ENCODE results near the gene FALEC.

FALEC gene

DNA sequence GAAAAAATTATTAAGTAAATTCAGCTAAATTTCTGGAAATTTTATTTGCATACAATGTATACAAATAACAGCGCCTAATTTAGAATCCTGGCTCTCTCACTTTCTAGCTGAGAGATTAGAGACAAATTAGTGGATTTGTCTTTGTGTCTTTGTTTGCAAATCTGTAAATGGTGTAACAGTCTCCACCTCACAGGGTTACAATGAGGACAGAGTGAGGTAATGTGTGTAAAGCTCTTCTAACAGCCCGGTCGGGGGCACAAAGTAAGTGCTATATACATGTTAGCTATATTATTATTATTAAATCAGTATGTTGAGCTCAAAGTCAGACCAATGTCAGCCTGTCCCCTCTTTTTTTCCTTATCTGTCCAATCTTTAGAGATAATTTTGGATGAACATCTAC lies 28.7 kb downstream of the FALEC start:
- no peak overlapping the region for H3K4me3 ChIP-seq (ENCODE audit: low read depth, low read length)

DNA sequence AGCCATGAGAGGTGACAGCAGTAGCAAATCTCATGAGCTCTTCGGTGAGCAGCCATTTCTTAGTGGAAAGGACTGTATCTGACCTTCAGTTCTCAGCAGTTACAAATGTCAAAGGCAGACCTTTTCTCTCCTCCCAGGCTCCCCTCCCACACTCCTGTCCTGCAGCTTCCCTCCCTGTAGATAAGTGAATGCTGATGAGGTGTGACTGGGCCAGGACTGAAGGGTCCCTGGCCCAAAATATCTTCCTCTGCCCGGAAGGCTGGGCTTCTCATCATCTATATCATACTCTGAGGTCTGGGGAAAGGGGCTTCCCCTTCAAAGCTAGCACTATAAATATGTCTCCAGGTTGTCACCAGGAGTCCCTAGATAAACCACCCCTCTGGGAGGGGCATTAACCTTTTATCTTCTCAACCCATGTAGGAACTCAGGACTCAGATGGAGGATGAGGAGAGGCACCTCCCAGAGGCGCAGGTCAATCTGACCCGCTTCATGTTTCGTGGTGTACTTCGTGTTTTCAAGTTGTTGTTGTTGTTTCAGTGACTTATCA lies 30.0 kb downstream of the FALEC start:
- H3K4me3 ChIP-seq (ENCODE audit: low read depth, low read length), result no peak overlapping the region

DNA sequence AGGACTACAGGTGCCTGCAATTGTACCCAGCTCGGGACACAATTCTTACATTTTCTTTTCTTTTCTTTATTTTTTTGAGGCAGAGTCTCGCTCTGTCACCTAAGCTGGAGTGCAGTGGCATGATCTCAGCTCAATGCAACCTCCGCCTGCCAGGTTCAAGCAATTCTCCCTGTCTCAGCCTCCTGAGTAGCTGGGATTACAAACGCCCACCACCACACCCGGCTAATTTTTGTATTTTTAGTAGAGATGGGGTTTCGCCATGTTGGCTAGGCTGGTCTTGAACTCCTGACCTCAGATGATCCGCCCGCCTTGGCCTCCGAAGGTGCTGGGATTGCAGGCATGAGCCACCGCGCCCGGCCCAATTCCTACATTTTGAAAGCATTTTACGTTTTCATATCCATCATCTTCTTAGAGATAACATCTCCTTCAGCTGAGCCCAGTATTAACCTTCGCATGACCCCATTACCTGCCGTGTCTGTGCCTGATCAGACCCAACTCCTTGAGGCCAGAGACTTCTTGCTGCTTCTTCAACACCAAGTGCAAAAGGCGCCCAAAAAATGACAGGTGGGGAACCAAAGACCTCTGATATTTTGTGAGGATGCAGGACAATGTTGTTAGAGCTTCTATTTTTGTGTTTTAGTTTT lies 30.9 kb downstream of the FALEC start:
- no peak overlapping the region for H3K4me3 ChIP-seq (ENCODE audit: low read depth, low read length)

DNA sequence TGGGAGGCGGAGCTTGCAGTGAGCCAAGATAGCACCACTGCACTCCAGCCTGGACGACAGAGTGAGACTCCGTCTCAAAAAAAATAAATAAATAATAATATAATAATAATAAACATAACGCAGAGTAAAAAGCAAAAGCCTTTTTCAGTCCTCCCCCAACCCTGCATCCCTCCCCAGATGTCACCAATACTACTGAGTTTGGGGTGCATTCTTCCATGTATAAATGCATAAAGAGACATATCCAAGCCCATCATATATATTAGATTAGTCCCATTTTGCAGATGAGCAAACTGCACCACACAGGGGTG lies 32.7 kb downstream of the FALEC start:
- peak overlapping the region; percentile 40 for H3K4me3 ChIP-seq (ENCODE audit: low read depth, low read length)

DNA sequence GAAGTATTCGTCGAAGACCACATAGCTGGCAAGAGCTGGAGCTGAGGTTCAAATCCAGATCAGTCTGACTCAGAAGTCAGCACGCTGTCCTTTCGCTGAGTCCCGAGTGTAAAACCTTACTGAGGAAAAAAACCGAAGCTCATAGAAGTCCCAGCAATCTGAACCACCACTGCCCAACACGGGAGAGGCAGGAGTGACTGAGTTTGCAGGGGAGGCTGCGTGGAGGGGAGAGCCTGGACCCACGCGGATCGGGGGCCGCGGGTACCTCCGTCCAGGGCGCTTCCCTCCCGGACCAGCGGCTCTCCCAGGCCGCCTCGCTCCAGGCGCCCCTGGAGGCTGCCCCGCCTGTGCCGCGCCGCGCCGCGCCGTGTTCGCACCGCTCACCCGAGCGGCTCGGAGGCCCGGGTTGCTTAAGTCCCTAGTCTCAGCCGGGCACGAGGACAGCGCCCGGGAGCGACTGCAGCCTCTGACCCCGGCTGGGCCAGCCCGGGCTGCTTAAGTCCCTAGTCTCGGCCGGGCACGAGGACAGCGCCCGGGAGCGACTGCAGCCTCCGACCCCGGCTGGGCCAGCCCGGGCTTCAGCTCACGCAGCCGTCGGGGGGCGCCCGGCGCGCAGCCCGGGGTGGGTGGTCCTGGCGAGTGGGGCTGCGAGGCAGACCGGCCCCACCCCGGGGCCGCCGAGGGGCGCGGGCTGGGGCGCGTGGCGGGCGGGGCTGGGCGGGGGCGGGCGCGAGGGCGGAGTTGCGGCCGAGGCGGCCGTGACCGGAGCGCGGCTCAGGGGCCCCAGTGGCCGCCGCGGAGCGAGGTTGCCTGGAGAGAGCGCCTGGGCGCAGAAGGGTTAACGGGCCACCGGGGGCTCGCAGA lies 33.3 kb downstream of the FALEC start, which contains the start of gene ADAMTSL4:
Gene ADAMTSL4, plus strand, starts transcription at position 777 of the 864 bp plus-strand sequence. CDS start 2,881 bp downstream, outside the sequence.
- H3K4me3 ChIP-seq (ENCODE audit: low read depth, low read length), result peak within 1 kb of the TSS; percentile 40

DNA sequence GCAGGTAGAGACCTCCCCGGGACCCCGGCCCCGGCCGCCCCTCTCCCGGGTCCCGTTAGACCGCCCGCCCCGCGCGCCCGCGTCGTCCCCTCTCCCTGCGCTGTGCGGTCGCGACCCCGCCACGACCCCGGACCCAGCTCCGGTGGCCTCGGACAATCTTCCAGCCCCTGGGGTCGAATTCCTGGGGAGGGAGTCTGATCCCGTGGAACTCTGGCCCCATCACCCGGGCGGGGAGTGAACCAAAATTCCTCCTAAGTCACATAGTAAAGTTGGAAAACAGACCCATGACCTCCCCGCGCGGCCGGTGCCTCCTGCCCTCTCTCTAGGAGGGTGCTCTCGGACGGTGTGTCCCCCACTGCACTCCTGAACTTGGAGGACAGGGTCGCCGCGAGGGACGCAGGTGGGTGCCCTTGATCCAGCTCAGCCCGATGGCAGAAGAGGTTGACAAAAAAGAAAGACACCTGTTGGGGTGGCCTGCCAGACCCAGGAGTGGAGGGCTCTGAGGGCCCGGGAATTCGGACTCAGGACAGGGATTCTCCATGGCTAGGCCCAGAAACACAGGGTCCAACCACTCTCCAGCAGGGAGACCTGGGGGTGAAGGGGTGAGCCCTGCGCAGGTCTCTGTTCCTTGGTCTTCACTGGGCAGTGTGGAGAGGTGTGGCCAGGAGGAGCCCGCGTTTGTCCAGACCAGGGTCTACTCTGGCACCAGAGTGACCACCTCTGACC lies 34.1 kb downstream of the FALEC start:
- peak overlapping the region; percentile 27 for H3K4me3 ChIP-seq (ENCODE audit: low read depth, low read length)

DNA sequence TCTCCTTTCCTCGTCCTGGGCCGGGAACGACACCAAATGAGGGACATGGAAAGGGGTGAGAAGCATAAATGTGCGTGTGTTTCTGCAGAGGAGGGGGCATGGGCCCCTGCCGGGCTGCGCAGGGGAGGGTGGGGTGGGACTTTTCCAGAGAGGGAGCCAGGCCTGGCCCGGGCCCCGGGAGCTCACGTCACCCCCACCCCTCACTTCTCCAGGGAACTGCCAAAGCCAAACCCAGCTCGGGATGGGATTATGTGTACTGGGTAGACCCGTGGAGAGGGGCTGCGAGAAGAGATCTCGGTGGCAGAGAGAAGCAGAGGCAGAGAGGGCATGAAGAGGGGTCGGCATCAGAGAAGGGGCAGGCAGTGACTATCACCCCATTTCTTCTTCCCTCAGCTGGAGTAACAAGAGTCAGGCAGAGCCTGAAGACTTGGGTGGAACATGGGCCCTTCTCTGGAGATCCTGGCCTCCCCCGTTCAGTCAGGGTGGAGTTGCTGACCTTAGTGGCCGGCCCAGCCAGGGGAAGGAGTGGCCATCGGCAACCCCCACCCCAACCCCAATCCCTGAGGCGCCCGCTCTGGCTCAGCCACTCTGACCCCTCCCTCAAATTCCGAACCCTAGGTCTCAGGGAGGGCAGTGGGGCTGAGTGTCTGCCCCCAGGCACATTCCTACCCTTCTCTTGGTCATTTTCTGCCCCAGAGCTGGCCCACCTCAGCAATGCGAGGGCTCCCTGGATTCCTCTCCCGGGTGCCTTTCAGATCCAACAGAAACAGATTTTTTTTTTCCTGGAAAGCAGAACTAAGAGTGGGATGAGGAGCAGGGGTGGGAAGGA lies 34.9 kb downstream of the FALEC start:
- no peak overlapping the region for H3K4me3 ChIP-seq (ENCODE audit: low read depth, low read length)

DNA sequence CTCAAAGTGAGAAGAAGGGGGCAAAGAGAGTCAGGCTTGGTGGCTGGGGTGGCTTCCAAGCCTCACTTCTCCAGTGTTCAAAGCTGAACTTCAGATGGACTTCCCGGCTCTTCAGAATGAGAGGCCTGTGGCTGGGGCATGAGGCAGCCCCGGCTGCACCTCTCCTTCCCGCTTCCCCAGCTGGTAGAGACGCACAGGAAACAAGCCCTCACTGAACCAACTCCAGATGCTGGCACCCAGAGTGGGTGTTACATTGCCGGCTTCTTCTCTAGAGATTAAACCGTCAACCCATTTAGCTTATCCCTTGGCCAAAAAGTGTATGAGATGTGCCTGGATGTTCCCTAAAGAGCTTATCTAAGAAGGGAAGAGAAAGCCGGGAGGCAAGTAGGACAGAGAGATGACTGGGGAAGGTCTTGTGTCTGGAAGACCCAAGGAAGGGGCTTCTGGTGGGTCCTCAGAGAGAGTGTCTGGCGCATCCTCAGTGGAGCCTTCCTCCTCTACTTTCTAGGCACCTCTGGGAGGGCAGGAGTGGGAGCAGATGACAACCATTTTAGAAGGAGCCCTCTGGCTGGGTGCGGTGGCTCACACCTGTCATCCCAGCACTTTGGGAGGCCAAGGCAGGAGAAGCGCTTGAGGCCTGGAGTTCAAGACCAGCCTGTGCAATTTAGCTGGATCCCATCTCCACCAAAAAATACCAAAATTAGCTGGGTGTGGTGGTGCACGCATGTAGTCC lies 35.7 kb downstream of the FALEC start:
- no peak overlapping the region for H3K4me3 ChIP-seq (ENCODE audit: low read depth, low read length)

DNA sequence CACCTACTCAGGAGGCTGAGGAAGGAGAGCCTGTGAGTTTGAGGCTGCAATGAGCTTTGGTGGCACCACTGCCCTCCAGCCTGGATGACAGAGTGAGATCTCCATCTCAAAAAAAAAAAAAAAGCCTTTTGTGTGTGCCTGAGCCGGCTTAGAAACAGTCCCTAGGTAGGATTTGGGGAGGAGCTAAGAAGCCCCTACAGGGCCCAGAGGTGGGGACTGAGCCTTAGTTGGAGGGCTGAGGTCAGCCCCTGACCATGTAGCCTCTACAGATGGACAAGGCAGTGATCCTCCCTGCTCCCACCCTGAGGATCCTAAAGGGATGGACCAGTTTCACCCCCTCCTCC lies 36.2 kb downstream of the FALEC start:
- H3K4me3 ChIP-seq (ENCODE audit: low read depth, low read length), result no peak overlapping the region

DNA sequence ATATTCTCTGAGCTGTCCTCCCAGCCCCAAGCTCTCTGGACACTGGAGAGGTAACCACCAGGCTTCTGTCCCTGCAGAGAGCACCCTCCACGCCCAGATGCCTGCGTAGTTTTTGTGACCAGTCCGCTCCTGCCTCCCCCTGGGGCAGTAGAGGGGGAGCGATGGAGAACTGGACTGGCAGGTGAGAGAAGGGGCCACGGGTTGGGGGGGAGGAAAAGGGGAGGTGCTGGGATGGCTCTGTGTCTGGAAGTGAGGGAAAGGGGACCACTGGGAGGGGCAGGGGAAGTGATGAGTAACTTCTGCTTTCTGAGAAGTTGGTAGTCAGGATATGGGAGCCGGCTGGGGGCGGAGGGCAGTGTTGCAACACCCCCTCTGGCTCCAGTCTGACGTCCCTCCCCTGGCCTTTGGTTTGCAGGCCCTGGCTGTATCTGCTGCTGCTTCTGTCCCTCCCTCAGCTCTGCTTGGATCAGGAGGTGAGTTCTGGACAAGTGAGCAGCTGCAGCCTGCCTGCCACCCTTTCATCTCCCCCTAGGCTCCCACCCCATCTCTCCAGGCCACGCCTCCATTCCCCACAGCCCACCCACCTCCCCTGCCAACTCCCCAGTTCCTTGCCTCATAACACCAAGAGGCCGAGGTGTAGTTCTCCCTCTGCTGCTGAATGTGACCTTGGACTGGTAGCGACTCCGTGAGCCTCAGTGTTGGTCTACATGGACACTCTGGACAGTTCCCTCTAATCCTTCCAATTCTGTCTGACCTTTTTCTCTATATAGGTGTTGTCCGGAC lies 36.8 kb downstream of the FALEC start:
- no peak overlapping the region for H3K4me3 ChIP-seq (ENCODE audit: low read depth, low read length)

DNA sequence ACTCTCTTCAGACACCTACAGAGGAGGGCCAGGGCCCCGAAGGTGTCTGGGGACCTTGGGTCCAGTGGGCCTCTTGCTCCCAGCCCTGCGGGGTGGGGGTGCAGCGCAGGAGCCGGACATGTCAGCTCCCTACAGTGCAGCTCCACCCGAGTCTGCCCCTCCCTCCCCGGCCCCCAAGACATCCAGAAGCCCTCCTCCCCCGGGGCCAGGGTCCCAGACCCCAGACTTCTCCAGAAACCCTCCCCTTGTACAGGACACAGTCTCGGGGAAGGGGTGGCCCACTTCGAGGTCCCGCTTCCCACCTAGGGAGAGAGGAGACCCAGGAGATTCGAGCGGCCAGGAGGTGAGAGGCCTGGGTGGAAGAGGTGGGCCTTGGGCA lies 37.3 kb downstream of the FALEC start:
- no peak overlapping the region for H3K4me3 ChIP-seq (ENCODE audit: low read depth, low read length)

DNA sequence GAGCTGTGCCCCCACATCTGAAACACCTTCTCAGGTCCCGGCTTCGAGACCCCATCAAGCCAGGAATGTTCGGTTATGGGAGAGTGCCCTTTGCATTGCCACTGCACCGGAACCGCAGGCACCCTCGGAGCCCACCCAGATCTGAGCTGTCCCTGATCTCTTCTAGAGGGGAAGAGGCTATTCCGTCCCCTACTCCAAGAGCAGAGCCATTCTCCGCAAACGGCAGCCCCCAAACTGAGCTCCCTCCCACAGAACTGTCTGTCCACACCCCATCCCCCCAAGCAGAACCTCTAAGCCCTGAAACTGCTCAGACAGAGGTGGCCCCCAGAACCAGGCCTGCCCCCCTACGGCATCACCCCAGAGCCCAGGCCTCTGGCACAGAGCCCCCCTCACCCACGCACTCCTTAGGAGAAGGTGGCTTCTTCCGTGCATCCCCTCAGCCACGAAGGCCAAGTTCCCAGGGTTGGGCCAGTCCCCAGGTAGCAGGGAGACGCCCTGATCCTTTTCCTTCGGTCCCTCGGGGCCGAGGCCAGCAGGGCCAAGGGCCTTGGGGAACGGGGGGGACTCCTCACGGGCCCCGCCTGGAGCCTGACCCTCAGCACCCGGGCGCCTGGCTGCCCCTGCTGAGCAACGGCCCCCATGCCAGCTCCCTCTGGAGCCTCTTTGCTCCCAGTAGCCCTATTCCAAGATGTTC lies 38.0 kb downstream of the FALEC start:
- H3K4me3 ChIP-seq (ENCODE audit: low read depth, low read length), result no peak overlapping the region

DNA sequence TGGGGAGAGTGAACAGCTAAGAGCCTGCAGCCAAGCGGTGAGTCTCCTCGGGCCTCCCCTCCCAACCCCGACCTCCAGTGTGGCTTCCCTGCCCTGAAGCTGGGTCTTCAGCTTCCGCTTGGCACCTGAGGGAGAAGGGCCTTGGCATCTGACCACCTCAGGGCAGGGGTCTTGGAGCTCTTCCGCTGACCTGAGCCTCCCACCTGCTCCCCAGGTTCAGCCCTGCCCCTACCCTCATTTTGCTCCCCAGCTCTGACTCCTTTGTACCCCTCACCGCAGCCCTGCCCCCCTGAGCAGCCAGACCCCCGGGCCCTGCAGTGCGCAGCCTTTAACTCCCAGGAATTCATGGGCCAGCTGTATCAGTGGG lies 38.5 kb downstream of the FALEC start:
- no peak overlapping the region for H3K4me3 ChIP-seq (ENCODE audit: low read depth, low read length)

DNA sequence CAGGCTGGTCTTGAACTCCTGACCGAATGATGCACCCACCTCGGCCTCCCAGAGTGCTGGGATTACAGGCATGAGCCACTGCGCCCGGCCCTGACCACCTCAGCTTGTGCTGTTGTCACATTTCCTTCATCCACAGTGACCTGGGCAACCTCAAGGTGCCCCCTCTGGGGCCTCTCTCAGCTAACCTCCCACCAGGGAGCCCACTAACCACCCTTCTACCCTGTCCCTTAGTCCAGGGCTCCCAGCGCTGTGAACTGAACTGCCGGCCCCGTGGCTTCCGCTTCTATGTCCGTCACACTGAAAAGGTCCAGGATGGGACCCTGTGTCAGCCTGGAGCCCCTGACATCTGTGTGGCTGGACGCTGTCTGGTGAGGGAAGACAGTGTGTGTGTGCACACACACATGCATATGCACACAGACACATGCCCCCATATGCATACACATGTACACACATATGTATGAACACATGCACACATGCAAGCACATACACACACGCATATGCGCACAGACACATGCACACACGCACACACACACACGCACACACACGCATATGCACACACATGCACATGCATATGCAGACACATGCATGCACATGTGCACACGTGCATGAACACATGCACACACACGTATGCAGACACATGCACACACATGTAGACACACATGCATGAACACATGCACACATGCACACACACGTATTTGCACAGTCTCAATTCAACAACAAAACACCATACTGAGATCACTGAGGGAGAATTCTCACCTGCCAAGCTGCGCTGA lies 39.8 kb downstream of the FALEC start:
- H3K4me3 ChIP-seq (ENCODE audit: low read depth, low read length), result no peak overlapping the region

DNA sequence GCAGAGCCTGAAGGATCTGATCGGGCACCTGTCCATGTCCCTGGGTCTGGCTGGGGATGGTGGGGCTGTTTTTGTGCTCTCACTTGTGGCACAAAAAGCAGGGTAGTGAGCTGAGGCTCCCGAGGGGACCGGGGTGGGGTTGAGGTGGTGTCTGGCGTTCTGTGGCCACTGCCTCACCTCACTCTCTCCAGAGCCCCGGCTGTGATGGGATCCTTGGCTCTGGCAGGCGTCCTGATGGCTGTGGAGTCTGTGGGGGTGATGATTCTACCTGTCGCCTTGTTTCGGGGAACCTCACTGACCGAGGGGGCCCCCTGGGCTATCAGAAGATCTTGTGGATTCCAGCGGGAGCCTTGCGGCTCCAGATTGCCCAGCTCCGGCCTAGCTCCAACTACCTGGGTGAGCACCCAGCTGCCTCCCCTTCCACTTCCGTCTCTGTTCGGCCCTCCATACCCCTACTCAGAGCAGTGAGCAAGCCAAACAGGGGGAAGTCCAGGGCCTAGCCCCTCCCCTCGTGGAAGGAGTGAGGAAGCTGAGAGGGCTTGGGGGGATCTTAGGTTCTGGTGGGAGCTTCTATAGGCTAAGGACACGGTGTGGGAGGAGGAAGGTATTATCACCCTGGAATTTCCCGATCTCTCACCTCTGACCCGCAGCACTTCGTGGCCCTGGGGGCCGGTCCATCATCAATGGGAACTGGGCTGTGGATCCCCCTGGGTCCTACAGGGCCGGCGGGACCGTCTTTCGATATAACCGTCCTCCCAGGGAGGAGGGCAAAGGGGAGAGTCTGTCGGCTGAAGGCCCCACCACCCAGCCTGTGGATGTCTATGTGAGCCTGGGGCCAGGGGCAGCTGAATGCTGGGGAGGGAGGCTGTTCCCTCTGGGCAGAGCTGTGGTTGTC lies 40.7 kb downstream of the FALEC start:
- H3K4me3 ChIP-seq (ENCODE audit: low read depth, low read length), result no peak overlapping the region

DNA sequence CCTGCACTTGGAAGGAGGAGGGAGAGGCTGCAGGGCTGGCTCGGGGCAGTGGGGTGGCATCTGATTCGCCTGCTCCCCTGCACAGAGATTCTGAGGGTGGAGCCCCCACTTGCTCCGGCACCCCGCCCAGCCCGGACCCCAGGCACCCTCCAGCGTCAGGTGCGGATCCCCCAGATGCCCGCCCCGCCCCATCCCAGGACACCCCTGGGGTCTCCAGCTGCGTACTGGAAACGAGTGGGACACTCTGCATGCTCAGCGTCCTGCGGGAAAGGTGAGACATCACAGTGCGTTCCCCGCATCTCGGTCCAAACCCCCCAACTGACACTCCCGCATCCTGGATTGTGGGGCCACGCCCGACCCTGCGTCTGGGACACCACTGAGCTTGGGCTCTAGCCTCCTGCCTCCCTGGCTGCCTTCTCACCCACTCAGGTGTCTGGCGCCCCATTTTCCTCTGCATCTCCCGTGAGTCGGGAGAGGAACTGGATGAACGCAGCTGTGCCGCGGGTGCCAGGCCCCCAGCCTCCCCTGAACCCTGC lies 41.6 kb downstream of the FALEC start:
- no peak overlapping the region for H3K4me3 ChIP-seq (ENCODE audit: low read depth, low read length)

DNA sequence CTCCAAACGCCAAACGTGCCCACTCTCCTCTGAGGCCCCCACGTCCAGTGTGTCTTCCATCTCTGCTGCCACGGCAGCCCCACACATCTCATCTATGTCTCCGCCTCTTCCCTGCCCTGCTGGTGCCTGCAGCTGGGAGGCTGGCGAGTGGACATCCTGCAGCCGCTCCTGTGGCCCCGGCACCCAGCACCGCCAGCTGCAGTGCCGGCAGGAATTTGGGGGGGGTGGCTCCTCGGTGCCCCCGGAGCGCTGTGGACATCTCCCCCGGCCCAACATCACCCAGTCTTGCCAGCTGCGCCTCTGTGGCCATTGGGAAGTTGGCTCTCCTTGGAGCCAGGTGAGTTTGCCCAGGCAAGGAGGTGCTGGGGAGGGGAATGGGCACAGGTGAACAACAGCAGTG lies 42.3 kb downstream of the FALEC start:
- H3K4me3 ChIP-seq (ENCODE audit: low read depth, low read length), result no peak overlapping the region
